Neural crest cell (in vitro differentiated cells): Measurements from ENCODE around the gene ARHGEF12. TPM values are rescaled to one million over a fixed set of nuclear protein-coding genes. Genes with fewer than 3 reads are reported as not detected.

Experiments used
- DNase-seq: peaks from one replicate; pipeline ENCODE4 v3.0.0; 2021; ENCODE audit warnings: low read depth, mixed read lengths, low spot score
- H3K27ac Mint-ChIP-seq: one replicate; pipeline ENCODE4 v1.8.0; 2021; ENCODE audit warnings: mild to moderate bottlenecking, mixed read lengths; ENCODE audit not compliant: unreplicated experiment
- H3K27me3 Mint-ChIP-seq: 2 replicates; pipeline ENCODE4 v1.8.0; 2021; ENCODE audit warnings: low read depth, mild to moderate bottlenecking, mixed read lengths
- H3K36me3 Mint-ChIP-seq: 2 replicates; pipeline ENCODE4 v1.8.0; 2021; ENCODE audit warnings: low read depth, mild to moderate bottlenecking, mixed read lengths
- H3K4me1 Mint-ChIP-seq: 2 replicates; pipeline ENCODE4 v1.8.0; 2021; ENCODE audit warnings: mixed read lengths
- H3K4me3 Mint-ChIP-seq: one replicate; pipeline ENCODE4 v1.8.0; 2021; ENCODE audit warnings: mild to moderate bottlenecking, mixed read lengths
- H3K9me3 Mint-ChIP-seq: 2 replicates; pipeline ENCODE4 v1.8.0; 2021; ENCODE audit warnings: mixed read lengths
- total RNA-seq: library from RNA; stranded (reverse); gene quantifications from 2 replicates; pipeline ENCODE4 v1.2.1, GENCODE V29; 2021
- TF ChIP-seq, protein P1 (sequence below): fragments of 200-600 bp; sonication (generic); conservative IDR thresholded peaks from 2 replicates; pipeline ENCODE4 v1.5.0; 2021; ENCODE audit warnings: antibody characterized with exemption, mild to moderate bottlenecking

The ARHGEF12 gene
- total RNA-seq, 1 donor from 2014 or later, result 66.2 TPM

DNA sequence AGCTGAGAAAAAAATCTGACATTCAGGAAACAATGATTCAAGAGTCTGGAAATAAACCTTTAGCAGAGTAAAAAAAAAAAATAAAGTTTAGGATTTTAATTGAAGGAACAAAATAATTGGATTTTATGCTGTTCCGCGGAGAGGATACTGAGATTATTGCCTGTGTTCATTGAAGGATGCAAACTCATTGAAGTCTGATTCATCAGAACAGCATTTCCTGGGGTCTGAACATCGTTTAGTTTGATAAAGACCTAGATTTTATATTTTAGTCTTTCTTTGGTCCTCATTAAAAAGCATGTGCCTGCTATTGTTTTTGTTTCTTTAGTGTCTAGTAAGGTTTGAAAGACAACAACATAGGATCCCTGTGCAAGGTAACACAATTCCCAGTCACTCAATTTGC lies 6.7 kb upstream of the ARHGEF12 start:
- Mint-ChIP-seq H3K27me3 (no peaks in the 10 kb centered on the region), H3K9me3 (no peaks in the 10 kb centered on the region), H3K27ac (no peak overlapping the region), H3K4me3 (no peak overlapping the region), H3K4me1 (peaks cover 29% of the 10 kb centered on the region), H3K36me3 (peaks cover 2% of the 10 kb centered on the region)
- no peak for DNase-seq
- TF ChIP-seq, protein P1, sequence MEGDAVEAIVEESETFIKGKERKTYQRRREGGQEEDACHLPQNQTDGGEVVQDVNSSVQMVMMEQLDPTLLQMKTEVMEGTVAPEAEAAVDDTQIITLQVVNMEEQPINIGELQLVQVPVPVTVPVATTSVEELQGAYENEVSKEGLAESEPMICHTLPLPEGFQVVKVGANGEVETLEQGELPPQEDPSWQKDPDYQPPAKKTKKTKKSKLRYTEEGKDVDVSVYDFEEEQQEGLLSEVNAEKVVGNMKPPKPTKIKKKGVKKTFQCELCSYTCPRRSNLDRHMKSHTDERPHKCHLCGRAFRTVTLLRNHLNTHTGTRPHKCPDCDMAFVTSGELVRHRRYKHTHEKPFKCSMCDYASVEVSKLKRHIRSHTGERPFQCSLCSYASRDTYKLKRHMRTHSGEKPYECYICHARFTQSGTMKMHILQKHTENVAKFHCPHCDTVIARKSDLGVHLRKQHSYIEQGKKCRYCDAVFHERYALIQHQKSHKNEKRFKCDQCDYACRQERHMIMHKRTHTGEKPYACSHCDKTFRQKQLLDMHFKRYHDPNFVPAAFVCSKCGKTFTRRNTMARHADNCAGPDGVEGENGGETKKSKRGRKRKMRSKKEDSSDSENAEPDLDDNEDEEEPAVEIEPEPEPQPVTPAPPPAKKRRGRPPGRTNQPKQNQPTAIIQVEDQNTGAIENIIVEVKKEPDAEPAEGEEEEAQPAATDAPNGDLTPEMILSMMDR, result no peak

DNA sequence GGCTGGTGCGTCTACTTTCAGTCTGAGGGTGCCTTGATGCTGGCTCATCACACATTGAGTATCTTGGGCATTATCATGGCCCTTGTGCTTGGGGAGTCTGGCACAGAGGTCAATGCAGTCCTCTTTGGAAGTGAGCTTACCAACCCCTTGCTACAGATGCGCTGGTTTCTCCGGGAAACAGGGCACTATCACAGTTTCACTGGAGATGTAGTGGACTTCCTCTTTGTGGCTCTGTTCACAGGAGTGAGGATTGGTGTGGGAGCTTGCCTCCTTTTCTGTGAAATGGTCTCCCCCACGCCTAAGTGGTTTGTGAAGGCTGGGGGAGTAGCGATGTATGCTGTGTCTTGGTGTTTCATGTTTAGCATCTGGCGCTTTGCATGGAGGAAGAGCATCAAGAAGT lies 6.2 kb upstream of the ARHGEF12 start:
- Mint-ChIP-seq H3K27ac (no peak overlapping the region), H3K4me1 (peaks cover 26% of the 10 kb centered on the region), H3K9me3 (no peaks in the 10 kb centered on the region), H3K4me3 (no peak overlapping the region), H3K27me3 (no peaks in the 10 kb centered on the region), H3K36me3 (peaks cover 2% of the 10 kb centered on the region)
- DNase-seq, result no peak
- TF ChIP-seq, protein P1, result no peak

DNA sequence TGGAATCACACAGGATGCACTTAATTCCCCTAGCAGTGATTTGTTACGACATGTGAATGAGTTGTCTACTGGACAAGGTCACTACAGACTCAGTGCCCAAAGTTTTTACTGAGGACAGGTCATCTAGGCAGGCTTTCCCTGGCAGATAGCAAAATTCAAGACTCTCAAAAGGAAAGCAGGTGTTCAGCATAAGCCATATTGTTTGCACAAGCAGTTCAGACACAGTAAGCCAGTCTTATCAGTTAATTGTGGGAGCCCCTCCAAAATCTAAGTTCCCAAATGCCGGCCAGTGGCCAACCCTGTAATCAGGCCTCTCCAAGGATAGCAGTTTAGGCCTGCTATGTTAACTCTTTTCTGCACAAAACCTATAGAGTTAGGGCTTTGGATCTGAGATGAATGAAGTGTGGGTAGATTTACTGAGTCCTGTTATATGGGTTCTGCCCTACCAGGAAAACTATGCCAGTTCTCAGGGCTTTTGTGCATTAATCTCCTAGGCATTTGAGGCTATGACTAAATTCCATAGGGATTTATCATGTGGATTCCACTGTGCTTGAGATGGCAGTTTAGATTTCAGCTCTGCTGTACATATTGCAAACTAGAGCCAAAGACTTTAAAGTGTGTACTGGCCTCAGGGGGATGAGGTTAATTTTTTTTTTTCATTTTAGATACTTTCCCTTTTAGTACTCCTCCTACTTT lies 4.8 kb upstream of the ARHGEF12 start:
- H3K4me1 Mint-ChIP-seq, result peaks cover 18% of the 10 kb centered on the region
- no peak overlapping the region for H3K4me3 Mint-ChIP-seq
- TF ChIP-seq, protein P1, result no peak
- H3K27ac Mint-ChIP-seq, result no peak overlapping the region
- peaks cover 2% of the 10 kb centered on the region for H3K36me3 Mint-ChIP-seq
- no peak for DNase-seq
- H3K27me3 Mint-ChIP-seq, result no peaks in the 10 kb centered on the region
- H3K9me3 Mint-ChIP-seq, result no peaks in the 10 kb centered on the region

DNA sequence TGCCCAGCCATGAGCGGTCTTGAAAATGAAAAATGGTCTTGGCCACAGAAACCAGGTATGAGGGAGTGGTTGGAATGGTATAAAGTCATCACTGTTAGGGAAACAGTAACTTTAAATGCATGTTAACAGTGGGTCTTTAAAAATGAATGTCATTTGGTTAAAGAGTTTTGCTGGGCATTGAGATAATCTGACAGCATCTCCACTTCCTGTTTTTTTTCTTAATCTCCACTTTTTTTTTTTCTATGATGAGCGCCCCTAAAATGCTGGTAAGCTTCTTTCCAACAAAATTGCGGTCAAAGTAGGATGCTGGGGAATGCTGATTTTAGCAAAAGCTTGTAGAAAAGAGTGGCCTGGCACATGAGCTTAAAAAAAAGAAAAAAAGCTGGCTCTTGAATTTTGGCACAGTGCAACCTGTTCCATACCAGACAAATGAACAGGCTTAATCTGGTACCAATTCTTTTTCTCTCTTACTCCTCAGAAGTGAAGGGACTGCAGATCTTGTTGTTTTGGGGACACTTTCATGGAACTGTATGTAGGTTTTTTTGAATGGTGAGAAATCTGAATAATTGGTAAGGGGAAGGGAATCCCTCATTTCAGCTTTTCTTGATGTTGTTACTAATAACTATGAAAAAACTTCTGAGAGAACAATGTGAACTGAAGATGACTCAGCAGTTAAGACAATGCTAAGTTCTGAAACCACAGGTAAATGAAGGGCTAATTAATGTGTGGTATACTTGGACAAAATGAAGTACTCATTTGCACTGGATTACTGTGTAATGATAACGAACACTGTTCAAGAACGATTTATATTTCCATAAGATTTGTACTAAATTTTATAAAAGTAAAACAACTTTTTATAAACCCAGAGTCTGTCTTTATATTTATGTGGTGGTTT lies 3.1 kb upstream of the ARHGEF12 start:
- Mint-ChIP-seq H3K4me1 (peaks cover 20% of the 10 kb centered on the region), H3K4me3 (no peak overlapping the region), H3K36me3 (peaks cover 2% of the 10 kb centered on the region), H3K9me3 (no peaks in the 10 kb centered on the region), H3K27ac (no peak overlapping the region), H3K27me3 (no peaks in the 10 kb centered on the region)
- DNase-seq, result no peak
- TF ChIP-seq, protein P1, result no peak

DNA sequence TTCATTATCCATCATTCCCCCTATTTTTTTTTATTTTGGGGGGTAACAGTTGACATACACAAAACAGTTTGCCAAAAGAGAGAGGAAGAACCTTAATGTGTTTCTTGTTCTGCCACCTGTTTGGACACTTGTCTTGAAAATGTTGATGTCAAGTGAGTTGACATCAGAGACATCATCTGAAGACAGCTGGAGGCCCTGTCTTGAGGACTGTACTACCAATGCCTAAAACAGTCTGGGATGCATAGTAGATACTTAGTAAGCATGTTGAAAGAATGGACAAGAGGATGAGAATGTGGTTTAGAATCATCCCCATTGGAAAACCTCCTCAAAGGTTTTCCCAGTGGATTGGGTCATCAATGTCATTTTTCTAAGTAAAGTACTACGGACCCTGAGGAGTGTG lies 2.4 kb upstream of the ARHGEF12 start:
- TF ChIP-seq, protein P1, result no peak
- Mint-ChIP-seq H3K9me3 (no peaks in the 10 kb centered on the region), H3K27me3 (no peaks in the 10 kb centered on the region), H3K4me1 (peaks cover 21% of the 10 kb centered on the region), H3K4me3 (no peak overlapping the region), H3K27ac (no peak overlapping the region), H3K36me3 (no peaks in the 10 kb centered on the region)
- no peak for DNase-seq
